Activated naive CD8-positive, alpha-beta T cell treated with anti-CD3 and anti-CD28 coated beads, Interleukin-2, amount 50 U/mL, for 24 hours (primary cell): ENCODE data around the gene TRMT112.
"Not testable (repeated sequence)": the region's sequence is repeated elsewhere in the genome, so short reads cannot be mapped to it uniquely, and the experiment has no call there.

Source experiments
- ATAC-seq: fragments of 150-1000 bp; cut with Tn5 transposase; one replicate; pipeline ENCODE4 v1.10.0; 2021
- DNase-seq: peaks from one replicate; pipeline ENCODE4 v3.0.0; 2021
- H3K27ac Mint-ChIP-seq: one replicate; pipeline ENCODE4 v1.8.0; 2021; ENCODE audit warnings: mild to moderate bottlenecking, mixed read lengths
- H3K27me3 Mint-ChIP-seq: one replicate; pipeline ENCODE4 v1.8.0; 2021; ENCODE audit warnings: mixed read lengths
- H3K36me3 Mint-ChIP-seq: one replicate; pipeline ENCODE4 v1.8.0; 2021; ENCODE audit warnings: low read depth, mixed read lengths
- H3K4me1 Mint-ChIP-seq: one replicate; pipeline ENCODE4 v1.8.0; 2021; ENCODE audit warnings: mixed read lengths
- H3K4me3 Mint-ChIP-seq: one replicate; pipeline ENCODE4 v1.8.0; 2021; ENCODE audit warnings: mild to moderate bottlenecking, moderate library complexity, mixed read lengths
- H3K9me3 Mint-ChIP-seq: one replicate; pipeline ENCODE4 v1.8.0; 2021; ENCODE audit warnings: mixed read lengths

TRMT112 gene

DNA sequence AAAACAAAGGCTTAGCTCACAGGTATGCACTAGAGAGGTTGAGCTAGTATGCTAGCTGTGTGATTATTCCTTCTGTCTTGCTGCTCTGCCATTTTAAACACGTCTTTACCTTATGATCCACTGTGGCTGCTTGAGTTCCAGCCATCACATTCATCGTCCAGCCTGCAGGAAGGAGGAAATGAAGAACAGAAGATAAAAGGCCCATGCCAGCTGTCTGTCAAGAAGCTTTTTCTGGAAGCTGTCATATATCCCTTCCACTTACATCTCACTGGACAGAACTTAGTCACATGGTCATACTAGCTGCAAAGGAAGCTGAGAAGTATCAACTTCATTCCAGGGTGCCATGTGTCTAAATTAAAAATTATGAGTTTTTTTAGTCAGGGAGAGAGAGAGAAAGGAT lies 10.0 kb upstream of the TRMT112 start:
- no peak overlapping the region for H3K4me3 Mint-ChIP-seq
- H3K36me3 Mint-ChIP-seq: no peaks in the 10 kb centered on the region
- H3K27me3 Mint-ChIP-seq: no peaks in the 10 kb centered on the region
- H3K9me3 Mint-ChIP-seq: no peaks in the 10 kb centered on the region
- H3K27ac Mint-ChIP-seq: no peak overlapping the region
- peaks cover 15% of the 10 kb centered on the region for H3K4me1 Mint-ChIP-seq
- ATAC-seq (no peak), DNase-seq (no peak)

DNA sequence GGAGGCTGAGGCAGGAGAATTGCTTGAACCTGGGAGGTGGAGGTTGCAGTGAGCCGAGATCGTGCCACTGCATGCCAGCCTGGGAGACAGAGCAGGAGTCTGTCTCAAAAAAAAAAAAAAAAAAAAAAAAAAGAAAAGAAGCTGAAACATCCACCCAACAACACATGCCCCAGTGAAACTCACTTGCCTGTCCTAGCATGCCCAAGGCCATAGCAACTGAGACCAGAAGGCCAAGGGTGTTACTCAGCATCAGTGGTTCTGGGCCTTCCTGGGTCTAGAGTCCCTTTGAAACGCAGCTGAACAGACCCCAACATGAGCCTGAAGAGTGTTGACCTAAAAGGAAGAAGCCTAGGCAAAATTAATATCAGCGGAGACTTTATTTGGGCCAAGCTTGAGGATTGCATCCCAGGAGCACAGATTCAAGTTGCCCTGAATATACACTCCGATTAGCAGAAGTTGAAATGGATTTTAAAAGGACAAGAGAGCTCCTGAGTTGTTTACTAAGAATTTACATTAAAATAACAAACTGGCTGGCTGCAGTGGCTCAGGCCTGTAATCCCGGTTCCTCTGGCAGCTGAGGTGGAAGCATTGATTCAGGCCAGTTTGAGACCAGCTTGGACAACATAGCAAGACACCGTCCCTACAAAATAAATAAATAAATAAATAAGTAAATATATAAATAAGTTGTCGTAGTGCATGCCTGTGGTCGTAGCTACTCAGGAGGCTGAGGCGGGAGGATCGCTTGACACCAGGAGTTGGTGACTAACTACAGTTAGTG lies 7.5 kb upstream of the TRMT112 start:
- no peak for DNase-seq
- H3K27ac Mint-ChIP-seq: no peak overlapping the region
- H3K9me3 Mint-ChIP-seq: no peaks in the 10 kb centered on the region
- peaks cover 12% of the 10 kb centered on the region for H3K36me3 Mint-ChIP-seq
- peaks cover 4% of the 10 kb centered on the region for H3K4me1 Mint-ChIP-seq
- no peak overlapping the region for H3K4me3 Mint-ChIP-seq
- no peaks in the 10 kb centered on the region for H3K27me3 Mint-ChIP-seq
- ATAC-seq: no peak

DNA sequence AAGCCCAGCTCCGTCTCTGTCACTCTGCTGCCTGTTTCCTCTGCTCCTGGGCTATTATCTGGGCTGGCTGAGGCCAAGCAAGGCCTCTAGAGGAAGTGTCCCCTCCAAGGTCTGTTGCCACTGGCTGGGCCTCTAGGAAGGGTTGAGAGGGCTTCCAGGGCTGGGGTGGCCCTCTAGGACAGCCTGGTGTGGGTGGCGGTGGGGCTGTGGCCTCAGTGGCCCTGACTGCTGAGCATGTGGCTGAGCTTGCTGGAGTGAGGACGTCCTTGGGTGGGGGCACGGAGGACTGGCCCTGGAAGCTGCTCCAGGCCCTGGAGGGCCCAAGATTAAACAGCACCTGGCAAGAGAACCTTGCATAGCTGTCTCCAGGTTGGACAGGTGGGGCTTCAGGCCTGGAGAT lies 6.6 kb upstream of the TRMT112 start:
- H3K36me3 Mint-ChIP-seq: peaks cover 14% of the 10 kb centered on the region
- not testable (repeated sequence) for H3K27ac Mint-ChIP-seq, H3K4me1 Mint-ChIP-seq, H3K4me3 Mint-ChIP-seq, H3K9me3 Mint-ChIP-seq, DNase-seq, H3K27me3 Mint-ChIP-seq
- peak; percentile 25 for ATAC-seq

DNA sequence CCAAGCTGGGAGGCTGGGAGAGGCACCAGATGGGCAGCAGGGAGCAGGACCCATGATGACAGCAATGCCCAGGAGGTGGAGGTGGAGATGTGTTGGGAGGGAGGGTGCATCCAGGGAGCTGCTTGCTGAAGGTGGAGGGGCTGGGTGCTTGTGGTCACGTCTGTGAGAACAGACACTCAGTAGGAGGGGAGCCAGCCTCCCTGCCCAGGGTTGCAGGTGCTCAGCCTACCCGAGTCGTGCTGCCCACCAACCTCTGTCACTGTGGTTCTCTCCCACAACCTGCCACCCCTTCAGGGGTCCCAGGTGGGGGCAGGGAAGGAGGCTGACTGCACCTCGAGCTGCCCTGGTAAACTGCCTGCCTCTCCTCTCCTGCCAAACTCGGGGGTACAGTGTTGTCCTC lies 6.0 kb upstream of the TRMT112 start:
- no peaks in the 10 kb centered on the region for H3K27me3 Mint-ChIP-seq
- no peak overlapping the region for H3K4me3 Mint-ChIP-seq
- no peaks in the 10 kb centered on the region for H3K9me3 Mint-ChIP-seq
- ATAC-seq (no peak), DNase-seq (no peak)
- peaks cover 9% of the 10 kb centered on the region for H3K4me1 Mint-ChIP-seq
- peaks cover 15% of the 10 kb centered on the region for H3K36me3 Mint-ChIP-seq
- no peak overlapping the region for H3K27ac Mint-ChIP-seq

DNA sequence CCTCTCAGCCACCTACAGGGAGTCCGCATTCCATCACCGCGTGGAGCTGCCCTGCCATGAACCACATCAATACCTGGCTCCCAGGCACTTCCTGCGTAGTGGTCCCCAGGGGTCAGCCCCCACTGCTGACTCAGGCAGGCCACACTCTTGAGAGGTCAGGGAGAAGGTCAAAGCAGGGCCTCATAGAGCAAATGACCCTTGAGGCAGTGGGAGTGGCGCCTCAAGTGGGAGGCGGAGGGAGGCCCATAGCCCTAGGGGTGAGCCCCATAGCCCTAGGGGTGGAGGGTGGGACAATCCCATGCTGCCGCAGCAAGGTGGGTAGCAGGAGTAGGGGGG lies 5.5 kb upstream of the TRMT112 start:
- H3K36me3 Mint-ChIP-seq: peaks cover 15% of the 10 kb centered on the region
- DNase-seq (no peak), ATAC-seq (no peak)
- no peak overlapping the region for H3K4me3 Mint-ChIP-seq
- no peaks in the 10 kb centered on the region for H3K9me3 Mint-ChIP-seq
- peaks cover 10% of the 10 kb centered on the region for H3K4me1 Mint-ChIP-seq
- no peak overlapping the region for H3K27ac Mint-ChIP-seq
- no peaks in the 10 kb centered on the region for H3K27me3 Mint-ChIP-seq

DNA sequence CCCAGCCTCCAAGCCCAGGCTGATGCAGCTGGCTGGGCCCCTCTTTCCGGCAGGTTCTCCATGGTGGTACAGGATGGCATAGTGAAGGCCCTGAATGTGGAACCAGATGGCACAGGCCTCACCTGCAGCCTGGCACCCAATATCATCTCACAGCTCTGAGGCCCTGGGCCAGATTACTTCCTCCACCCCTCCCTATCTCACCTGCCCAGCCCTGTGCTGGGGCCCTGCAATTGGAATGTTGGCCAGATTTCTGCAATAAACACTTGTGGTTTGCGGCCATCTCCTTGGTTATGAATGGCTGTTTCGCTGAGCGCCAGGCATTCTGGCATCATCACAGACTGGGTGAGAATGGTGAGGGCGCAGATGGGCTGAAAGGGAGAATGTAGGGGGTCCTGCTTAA lies 4.2 kb upstream of the TRMT112 start:
- DNase-seq: no peak
- H3K9me3 Mint-ChIP-seq: no peaks in the 10 kb centered on the region

DNA sequence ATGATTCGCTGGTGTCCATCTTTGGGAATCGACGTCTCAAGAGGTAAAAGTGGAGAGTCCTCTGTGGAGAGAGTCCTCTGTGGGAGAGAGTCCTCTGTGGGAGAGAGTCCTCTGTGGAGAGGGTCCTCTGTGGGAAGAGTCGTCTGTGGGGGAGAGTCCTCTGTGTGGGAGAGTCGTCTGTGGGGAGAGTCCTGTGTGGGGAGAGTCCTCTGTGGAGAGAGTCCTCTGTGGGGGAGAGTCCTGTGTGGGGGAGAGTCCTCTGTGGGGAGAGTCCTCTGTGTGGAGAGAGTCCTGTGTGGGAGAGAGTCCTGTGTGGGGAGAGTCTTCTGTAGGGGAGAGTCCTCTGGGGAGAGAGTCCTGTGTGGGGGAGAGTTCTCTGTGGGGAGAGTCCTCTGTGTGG lies 3.7 kb upstream of the TRMT112 start:
- H3K9me3 Mint-ChIP-seq: no peaks in the 10 kb centered on the region
- no peak overlapping the region for H3K27ac Mint-ChIP-seq
- no peaks in the 10 kb centered on the region for H3K27me3 Mint-ChIP-seq
- DNase-seq: no peak
- no peak for ATAC-seq
- H3K36me3 Mint-ChIP-seq: peaks cover 28% of the 10 kb centered on the region
- H3K4me1 Mint-ChIP-seq: peaks cover 23% of the 10 kb centered on the region
- H3K4me3 Mint-ChIP-seq: no peak overlapping the region

More for the DNA sequence above, 4.2 kb upstream of the TRMT112 start:
- no peak for ATAC-seq
- Mint-ChIP-seq H3K4me3 (no peak overlapping the region), H3K27ac (no peak overlapping the region), H3K27me3 (no peaks in the 10 kb centered on the region), H3K4me1 (peaks cover 19% of the 10 kb centered on the region), H3K36me3 (peaks cover 24% of the 10 kb centered on the region)

DNA sequence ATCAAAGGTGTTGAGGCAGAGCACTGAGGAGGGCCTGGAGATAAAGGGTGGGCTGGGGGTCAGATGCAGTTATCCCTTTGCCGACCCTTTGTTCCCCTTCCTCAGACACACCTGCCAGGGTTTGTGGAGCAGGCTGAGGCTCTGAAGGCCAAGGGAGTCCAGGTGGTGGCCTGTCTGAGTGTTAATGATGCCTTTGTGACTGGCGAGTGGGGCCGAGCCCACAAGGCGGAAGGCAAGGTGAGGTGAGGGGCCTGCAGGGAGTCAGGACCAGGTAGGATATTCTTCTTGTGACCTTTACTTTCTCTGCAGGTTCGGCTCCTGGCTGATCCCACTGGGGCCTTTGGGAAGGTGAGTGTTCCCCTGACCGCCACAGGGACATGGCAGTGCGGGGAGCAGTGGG lies 3.2 kb upstream of the TRMT112 start:
- DNase-seq: no peak
- peak overlapping the region; percentile 6 for H3K4me3 Mint-ChIP-seq
- H3K9me3 Mint-ChIP-seq: no peaks in the 10 kb centered on the region
- peaks cover 28% of the 10 kb centered on the region for H3K36me3 Mint-ChIP-seq
- no peak for ATAC-seq
- H3K27me3 Mint-ChIP-seq: no peaks in the 10 kb centered on the region
- H3K27ac Mint-ChIP-seq: no peak overlapping the region
- peaks cover 23% of the 10 kb centered on the region for H3K4me1 Mint-ChIP-seq

DNA sequence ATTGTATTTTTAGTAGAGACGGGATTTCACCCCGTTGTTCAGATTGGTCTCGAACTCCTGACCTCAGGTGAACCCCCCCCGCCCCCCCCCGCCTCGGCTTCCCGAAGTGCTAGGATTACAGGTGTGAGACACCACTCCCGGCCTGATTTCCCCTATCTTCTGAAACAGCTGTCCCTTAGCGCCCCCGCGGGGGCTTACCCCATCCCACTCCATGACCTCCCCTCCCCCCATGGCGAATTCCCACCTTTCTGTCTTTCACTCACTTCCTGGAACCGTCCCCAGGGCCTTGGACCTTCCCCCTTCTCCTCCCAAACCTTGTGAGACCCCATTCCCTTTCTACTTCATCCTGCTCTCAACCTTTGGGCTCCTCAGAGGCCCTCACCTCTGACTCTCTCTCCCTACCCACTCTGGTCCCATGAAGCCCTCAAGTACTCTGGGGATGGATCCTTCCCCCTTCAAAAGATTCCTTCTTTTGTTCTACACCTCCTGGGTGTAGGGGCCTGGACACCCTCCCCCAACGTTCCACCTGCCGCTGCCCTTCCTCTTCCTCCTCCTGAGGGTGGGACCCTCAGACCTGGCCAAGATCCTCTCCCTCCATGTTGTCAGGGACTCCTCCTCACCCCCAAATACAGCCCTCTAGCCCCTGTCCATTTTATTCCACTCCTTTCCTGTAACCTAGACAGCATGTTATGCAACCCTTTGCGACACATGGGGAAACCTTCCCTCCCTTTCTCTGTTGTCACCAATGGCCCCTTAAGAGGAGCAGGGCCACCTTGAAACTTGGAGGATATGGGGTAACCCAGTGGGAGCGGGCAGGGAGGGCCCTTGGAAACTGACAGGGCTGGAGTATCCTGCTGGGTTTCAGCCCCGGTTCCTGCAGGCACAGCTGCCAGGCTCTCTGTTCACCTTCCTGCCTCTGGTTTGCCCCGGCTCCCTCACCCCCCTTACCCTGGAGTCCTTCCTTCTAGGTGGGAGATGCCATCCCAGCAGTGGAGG lies 1.7 kb upstream of the TRMT112 start:
- peak overlapping the region; percentile 98 for H3K27ac Mint-ChIP-seq
- ATAC-seq: no peak
- peak overlapping the region; percentile 97 for H3K4me3 Mint-ChIP-seq
- H3K4me1 Mint-ChIP-seq: peaks cover 28% of the 10 kb centered on the region
- no peaks in the 10 kb centered on the region for H3K9me3 Mint-ChIP-seq
- no peaks in the 10 kb centered on the region for H3K27me3 Mint-ChIP-seq
- no peak for DNase-seq
- peaks cover 32% of the 10 kb centered on the region for H3K36me3 Mint-ChIP-seq

DNA sequence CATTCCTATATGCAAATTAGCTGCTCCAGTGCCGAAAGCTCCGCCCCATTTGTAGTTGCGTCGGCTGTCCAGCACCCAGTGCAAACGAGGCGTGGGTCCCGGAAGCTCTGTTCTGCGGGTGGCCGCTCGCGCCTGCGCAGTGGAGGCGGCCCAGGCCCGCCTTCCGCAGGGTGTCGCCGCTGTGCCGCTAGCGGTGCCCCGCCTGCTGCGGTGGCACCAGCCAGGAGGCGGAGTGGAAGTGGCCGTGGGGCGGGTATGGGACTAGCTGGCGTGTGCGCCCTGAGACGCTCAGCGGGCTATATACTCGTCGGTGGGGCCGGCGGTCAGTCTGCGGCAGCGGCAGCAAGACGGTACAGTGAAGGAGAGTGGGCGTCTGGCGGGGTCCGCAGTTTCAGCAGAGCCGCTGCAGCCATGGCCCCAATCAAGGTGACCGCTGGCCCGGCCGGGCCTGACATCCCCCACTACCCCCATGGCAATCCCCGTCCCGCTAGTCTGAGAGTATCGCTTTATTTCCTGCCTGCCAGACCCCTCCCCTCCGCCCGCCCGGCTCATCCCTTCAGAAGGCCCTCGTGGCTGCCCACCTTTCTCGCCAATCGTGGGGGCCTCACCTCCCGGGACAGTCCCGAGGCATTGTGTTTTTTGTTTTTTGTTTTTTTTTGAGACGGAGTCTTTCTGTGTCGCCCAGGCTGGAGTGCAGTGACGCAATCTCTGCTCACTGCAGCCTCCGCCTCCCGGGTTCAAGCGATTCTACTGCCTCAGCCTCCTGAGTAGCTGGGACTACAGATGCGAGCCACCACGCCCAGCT lies 804 bp upstream of the TRMT112 start, which contains the start of gene PRDX5:
Gene PRDX5 (plus strand): TSS at position 161 of the 805 bp plus-strand sequence. CDS start 95 bp downstream, at position 256.
- H3K27ac Mint-ChIP-seq: peak within 1 kb of the TSS; percentile 98
- peak; percentile 75 for ATAC-seq
- peaks cover 29% of the 10 kb centered on the region for H3K4me1 Mint-ChIP-seq
- no peaks in the 10 kb centered on the region for H3K27me3 Mint-ChIP-seq
- peaks cover 33% of the 10 kb centered on the region for H3K36me3 Mint-ChIP-seq
- peak; percentile 94 for DNase-seq
- H3K9me3 Mint-ChIP-seq: no peaks in the 10 kb centered on the region
- H3K4me3 Mint-ChIP-seq: peak within 1 kb of the TSS; percentile 97

DNA sequence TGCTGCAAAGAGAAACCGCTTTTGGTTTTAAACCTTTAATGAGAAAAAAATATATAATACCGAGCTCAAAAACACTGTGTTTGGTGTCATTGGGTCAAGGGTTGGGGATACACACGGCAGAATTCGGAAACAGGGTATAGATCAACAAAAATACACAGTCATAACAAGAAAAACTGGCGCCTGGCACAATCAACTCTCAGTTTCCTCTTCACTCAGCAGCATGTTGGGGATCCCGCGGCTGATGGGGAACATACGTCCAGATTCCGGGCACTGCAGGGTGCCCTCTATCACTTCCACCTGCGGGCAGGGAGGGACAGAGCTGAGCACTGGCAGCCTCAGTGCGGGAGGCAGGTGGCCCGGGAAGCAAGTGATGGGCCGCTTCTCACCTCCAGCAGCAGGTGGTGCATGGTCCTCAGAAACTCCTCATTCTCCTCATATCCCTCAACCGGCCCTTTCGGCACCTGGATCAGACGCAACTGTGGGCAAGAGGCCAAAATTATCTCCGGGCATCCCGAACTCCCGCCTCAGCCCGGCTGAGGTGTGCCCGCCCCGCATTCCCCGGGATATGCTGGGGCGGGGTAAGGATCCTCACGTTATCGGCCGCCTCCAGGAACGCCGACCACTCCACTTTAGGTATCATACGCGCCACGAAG lies 561 bp downstream of the TRMT112 start:
- peak overlapping the region; percentile 98 for H3K27ac Mint-ChIP-seq
- H3K27me3 Mint-ChIP-seq: no peaks in the 10 kb centered on the region
- H3K4me3 Mint-ChIP-seq: peak overlapping the region; percentile 97
- ATAC-seq: peak; percentile 1
- no peak for DNase-seq
- H3K36me3 Mint-ChIP-seq: peaks cover 40% of the 10 kb centered on the region
- no peaks in the 10 kb centered on the region for H3K9me3 Mint-ChIP-seq
- peaks cover 37% of the 10 kb centered on the region for H3K4me1 Mint-ChIP-seq

DNA sequence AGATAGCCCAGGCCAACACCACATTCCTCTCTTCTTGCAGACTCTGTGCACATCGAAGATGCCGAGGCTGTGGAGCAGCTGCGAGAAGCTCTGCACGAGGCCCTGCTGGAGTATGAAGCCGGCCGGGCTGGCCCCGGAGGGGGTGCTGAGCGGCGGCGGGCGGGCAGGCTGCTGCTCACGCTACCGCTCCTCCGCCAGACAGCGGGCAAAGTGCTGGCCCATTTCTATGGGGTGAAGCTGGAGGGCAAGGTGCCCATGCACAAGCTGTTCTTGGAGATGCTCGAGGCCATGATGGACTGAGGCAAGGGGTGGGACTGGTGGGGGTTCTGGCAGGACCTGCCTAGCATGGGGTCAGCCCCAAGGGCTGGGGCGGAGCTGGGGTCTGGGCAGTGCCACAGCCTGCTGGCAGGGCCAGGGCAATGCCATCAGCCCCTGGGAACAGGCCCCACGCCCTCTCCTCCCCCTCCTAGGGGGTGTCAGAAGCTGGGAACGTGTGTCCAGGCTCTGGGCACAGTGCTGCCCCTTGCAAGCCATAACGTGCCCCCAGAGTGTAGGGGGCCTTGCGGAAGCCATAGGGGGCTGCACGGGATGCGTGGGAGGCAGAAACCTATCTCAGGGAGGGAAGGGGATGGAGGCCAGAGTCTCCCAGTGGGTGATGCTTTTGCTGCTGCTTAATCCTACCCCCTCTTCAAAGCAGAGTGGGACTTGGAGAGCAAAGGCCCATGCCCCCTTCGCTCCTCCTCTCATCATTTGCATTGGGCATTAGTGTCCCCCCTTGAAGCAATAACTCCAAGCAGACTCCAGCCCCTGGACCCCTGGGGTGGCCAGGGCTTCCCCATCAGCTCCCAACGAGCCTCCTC lies 1.5 kb downstream of the TRMT112 start:
- peak overlapping the region; percentile 98 for H3K27ac Mint-ChIP-seq
- H3K9me3 Mint-ChIP-seq, H3K27me3 Mint-ChIP-seq, DNase-seq, ATAC-seq: not testable (repeated sequence)
- H3K36me3 Mint-ChIP-seq: peaks cover 36% of the 10 kb centered on the region
- peak overlapping the region; percentile 97 for H3K4me3 Mint-ChIP-seq
- H3K4me1 Mint-ChIP-seq: peaks cover 40% of the 10 kb centered on the region
